HEK293 (cell line): ENCODE data around the gene MTRFR.

Source experiments
- CTCF ChIP-seq: fragments of 450-650 bp; formaldehyde crosslinking; IDR thresholded peaks from 2 replicates; pipeline ENCODE4 v1.5.1; 2016; ENCODE audit warnings: missing biosample characterization, missing genetic modification characterization
- PRDM4 ChIP-seq: fragments of 450-650 bp; formaldehyde crosslinking; IDR thresholded peaks from 2 replicates; pipeline ENCODE4 v1.5.1; 2017; ENCODE audit warnings: missing biosample characterization, missing genetic modification characterization
- ZNF48 ChIP-seq: fragments of 450-650 bp; formaldehyde crosslinking; IDR thresholded peaks from 2 replicates; pipeline ENCODE4 v1.5.1; 2016; ENCODE audit warnings: missing biosample characterization, missing genetic modification characterization

GRCh38 chr12:123232807-123233504 is at the start of gene MTRFR, which contains the start of gene MPHOSPH9:
- no peak for TF ChIP-seq CTCF
- TF ChIP-seq ZNF48 (tag by site-specific recombination) = no peak
- TF ChIP-seq PRDM4 (tag by site-specific recombination) = peak; percentile 73
